ENCODE measurements around the gene COTL1. TPM values are rescaled to one million over a fixed set of nuclear protein-coding genes. Genes with fewer than 3 reads are reported as not detected.

The COTL1 gene
- total RNA-seq, 1 experiment from 2014 or later: 34.1 TPM

DNA sequence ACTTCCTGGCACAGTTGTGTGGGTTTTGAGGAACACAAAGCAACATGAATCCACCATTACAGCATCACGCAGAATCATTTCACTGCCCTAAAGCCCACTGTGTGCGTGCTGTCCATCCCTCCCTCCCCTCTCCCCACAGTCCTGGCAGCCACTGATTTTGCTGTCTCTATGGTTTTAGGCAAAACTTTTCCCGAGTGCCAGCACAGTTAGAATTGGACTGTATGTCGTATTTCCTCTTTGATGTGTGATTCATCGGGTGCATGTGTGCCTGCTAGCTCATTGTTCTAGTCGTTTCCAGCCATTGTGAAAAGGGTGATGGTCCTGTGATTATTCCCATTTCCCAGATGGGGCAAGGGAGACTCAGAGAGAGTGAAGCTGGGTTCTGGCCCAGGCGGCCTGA, 43.1 kb upstream of the COTL1 start:
- intact Hi-C loops (cut with micrococcal nuclease; ENCODE audit: unreplicated experiment): no loop called here
- no peak for DNase-seq (ENCODE audit: low spot score)
- no peaks in the 10 kb centered on the region for H3K9me3 ChIP-seq (ENCODE audit: low read depth, low read length, poor library complexity, severe bottlenecking)
- H3K4me1 ChIP-seq (ENCODE audit: insufficient read depth, low read length, poor library complexity, severe bottlenecking): no peaks in the 10 kb centered on the region
- H3K36me3 ChIP-seq (ENCODE audit: insufficient read depth, low read length, poor library complexity, severe bottlenecking): peaks cover 46% of the 10 kb centered on the region
- BruUV-seq (replicated peaks): no TSS peak
- POLR2A ChIA-PET (ENCODE audit: low non-redundant PET): no interaction called here
- no peak overlapping the region for H3K27ac ChIP-seq (ENCODE audit: low read depth, low read length, poor library complexity, severe bottlenecking)
- no peaks in the 10 kb centered on the region for H3K27me3 ChIP-seq (replicated peaks; ENCODE audit: insufficient read depth, low read depth, low read length, poor library complexity)
- no peak for TF ChIP-seq EZH2 (IDR thresholded peaks at IDR 0.05; ENCODE audit: borderline replicate concordance, low read depth, low read length, poor library complexity, severe bottlenecking)
- TF ChIP-seq, protein P1, sequence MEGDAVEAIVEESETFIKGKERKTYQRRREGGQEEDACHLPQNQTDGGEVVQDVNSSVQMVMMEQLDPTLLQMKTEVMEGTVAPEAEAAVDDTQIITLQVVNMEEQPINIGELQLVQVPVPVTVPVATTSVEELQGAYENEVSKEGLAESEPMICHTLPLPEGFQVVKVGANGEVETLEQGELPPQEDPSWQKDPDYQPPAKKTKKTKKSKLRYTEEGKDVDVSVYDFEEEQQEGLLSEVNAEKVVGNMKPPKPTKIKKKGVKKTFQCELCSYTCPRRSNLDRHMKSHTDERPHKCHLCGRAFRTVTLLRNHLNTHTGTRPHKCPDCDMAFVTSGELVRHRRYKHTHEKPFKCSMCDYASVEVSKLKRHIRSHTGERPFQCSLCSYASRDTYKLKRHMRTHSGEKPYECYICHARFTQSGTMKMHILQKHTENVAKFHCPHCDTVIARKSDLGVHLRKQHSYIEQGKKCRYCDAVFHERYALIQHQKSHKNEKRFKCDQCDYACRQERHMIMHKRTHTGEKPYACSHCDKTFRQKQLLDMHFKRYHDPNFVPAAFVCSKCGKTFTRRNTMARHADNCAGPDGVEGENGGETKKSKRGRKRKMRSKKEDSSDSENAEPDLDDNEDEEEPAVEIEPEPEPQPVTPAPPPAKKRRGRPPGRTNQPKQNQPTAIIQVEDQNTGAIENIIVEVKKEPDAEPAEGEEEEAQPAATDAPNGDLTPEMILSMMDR (conservative IDR thresholded peaks at IDR 0.05; ENCODE audit: low read depth, low read length): no peak
- CTCF ChIA-PET: no interaction called here
- H3K4me3 ChIP-seq (ENCODE audit: low read depth, low read length, poor library complexity, severe bottlenecking): no peak overlapping the region

DNA sequence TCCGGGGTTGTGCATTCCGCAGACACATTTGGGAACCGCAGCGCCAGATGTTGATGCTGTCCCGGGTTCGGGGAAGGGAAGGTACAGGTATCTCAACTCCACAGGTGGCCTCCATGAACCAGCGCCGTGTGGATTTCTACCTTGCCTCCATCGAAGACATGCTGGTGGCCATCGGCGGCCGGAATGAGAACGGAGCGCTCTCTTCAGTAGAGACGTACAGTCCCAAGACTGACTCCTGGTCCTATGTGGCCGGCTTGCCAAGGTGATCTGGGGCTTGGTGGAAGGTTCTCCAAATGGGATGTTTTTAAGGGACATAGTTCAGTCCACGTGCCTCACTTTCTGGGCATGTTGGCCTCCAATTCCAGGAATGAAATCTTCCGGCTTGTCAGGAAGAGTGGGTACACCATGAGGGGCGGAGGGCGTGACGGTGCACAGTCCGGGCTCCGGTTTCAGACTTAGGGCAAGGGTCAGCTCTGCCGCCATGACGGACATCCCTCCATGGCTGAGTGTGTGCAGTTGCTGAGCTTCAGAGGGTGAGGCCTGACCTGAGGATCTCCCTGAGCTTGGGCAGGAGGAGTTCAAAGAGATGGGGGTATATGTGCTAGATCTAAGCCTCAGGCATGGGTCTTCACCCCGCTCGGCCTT, 41.9 kb upstream of the COTL1 start:
- Histone ChIP-seq H3K4me1 (ENCODE audit: insufficient read depth, low read length, poor library complexity, severe bottlenecking) (no peaks in the 10 kb centered on the region), H3K4me3 (ENCODE audit: low read depth, low read length, poor library complexity, severe bottlenecking) (no peak overlapping the region), H3K9me3 (ENCODE audit: low read depth, low read length, poor library complexity, severe bottlenecking) (no peaks in the 10 kb centered on the region), H3K36me3 (ENCODE audit: insufficient read depth, low read length, poor library complexity, severe bottlenecking) (peaks cover 46% of the 10 kb centered on the region), H3K27me3 (replicated peaks; ENCODE audit: insufficient read depth, low read depth, low read length, poor library complexity) (no peaks in the 10 kb centered on the region), H3K27ac (ENCODE audit: low read depth, low read length, poor library complexity, severe bottlenecking) (no peak overlapping the region)
- no peak for DNase-seq (ENCODE audit: low spot score)
- ChIA-PET POLR2A (ENCODE audit: low non-redundant PET) (no interaction called here), CTCF (interaction anchor here (0.5 kb wide), 1 partner anchor 410 kb away, joined by 4 read pairs; no protein-coding TSS in a partner anchor)
- TF ChIP-seq, protein P1 (conservative IDR thresholded peaks at IDR 0.05; ENCODE audit: low read depth, low read length): no peak
- no peak for TF ChIP-seq EZH2 (IDR thresholded peaks at IDR 0.05; ENCODE audit: borderline replicate concordance, low read depth, low read length, poor library complexity, severe bottlenecking)
- intact Hi-C loops (cut with micrococcal nuclease; ENCODE audit: unreplicated experiment): no loop called here
- BruUV-seq (replicated peaks): no TSS peak

- Histone ChIP-seq H3K4me3 (ENCODE audit: low read depth, low read length, poor library complexity, severe bottlenecking) (no peak overlapping the region), H3K27me3 (replicated peaks; ENCODE audit: insufficient read depth, low read depth, low read length, poor library complexity) (no peaks in the 10 kb centered on the region), H3K27ac (ENCODE audit: low read depth, low read length, poor library complexity, severe bottlenecking) (no peak overlapping the region), H3K9me3 (ENCODE audit: low read depth, low read length, poor library complexity, severe bottlenecking) (no peaks in the 10 kb centered on the region), H3K36me3 (ENCODE audit: insufficient read depth, low read length, poor library complexity, severe bottlenecking) (peaks cover 46% of the 10 kb centered on the region), H3K4me1 (ENCODE audit: insufficient read depth, low read length, poor library complexity, severe bottlenecking) (no peaks in the 10 kb centered on the region)
- ChIA-PET CTCF (no interaction called here), POLR2A (ENCODE audit: low non-redundant PET) (no interaction called here)
- intact Hi-C loops (cut with micrococcal nuclease; ENCODE audit: unreplicated experiment): no loop called here
- DNase-seq (ENCODE audit: low spot score): no peak
- TF ChIP-seq EZH2 (IDR thresholded peaks at IDR 0.05; ENCODE audit: borderline replicate concordance, low read depth, low read length, poor library complexity, severe bottlenecking): no peak
- TF ChIP-seq, protein P1 (conservative IDR thresholded peaks at IDR 0.05; ENCODE audit: low read depth, low read length): no peak
- BruUV-seq (replicated peaks): no TSS peak
These were observed 40.8 kb upstream of the COTL1 start for GRCh38 chr16:84658690-84659089.
